Embryonic facial prominence (tissue), 1 donor: ENCODE results near the gene MARCHF10.

ENCODE experiments used
- DNase-seq: peaks from one replicate; pipeline ENCODE4 v3.0.0-alpha.2; 2016; ENCODE audit errors: extremely low spot score

MARCHF10 gene

GRCh38 chr17:62717889-62718288 lies 90.2 kb downstream of the MARCHF10 start:
- DNase-seq = no peak

DNA sequence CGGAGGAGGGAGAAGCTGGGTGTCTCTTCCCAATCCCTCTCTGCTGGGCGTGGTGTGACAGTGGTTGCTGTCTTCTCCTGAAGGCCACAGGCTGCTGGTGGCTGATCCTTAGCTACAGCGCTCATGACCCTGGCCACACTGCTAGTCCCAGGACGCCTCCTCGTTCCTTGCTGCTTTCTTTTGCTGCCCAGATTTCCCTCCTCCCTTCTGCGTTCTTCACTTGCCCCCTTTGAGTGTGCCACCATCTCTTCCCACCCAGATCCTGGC lies 90.6 kb downstream of the MARCHF10 start:
- DNase-seq = no peak

- DNase-seq = no peak
These were observed 91.1 kb downstream of the MARCHF10 start for GRCh38 chr17:62716834-62717588.

DNA sequence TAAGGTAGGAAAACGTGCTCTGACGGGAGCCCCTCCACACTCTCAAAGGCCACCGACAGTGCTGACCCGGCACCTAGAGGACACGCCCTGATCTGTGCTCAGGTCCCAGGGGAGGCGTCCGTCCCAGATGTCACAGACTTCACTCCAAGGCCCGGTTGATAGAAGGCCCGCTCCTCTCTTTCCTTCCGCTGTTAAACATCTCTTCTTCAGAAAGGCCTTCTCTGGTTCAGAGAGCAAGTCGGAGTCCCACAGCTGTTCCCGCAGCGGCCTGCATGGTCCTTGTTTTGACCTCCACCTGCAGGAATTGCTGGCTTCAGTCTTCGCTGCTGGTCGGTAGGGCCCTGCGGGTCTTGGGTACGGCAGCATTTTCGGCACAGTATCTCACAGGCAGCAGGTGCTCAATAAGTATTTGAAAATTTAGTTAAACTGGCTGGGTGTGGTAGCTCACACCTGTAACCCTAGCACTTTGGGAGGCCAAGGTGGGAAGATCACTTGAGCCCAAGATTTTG lies 92.2 kb downstream of the MARCHF10 start:
- DNase-seq = no peak

- no peak for DNase-seq
These were observed 93.9 kb downstream of the MARCHF10 start for GRCh38 chr17:62714016-62714777.

GRCh38 chr17:62713086-62713881 lies 94.8 kb downstream of the MARCHF10 start:
- DNase-seq = no peak

DNA sequence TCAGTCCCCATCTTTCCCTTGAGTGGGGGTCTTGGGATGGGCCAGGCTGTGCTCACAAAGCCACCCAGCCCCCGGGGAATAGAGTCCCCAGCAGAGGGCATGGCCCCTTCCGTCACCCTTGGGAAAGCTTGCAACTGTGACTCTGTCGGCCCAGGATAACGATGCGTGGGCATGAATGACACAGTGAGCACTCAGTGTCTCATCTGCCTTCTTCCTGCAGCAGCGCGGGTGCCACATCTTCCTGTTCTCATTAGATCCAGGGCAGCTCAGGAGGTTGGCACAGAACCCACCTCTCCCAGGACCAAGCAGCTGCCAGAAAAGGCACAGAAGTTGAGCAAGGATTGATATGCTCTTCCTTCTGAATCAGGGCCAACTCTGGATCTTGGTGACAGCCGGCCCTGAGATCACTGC lies 95.9 kb downstream of the MARCHF10 start:
- no peak for DNase-seq

DNA sequence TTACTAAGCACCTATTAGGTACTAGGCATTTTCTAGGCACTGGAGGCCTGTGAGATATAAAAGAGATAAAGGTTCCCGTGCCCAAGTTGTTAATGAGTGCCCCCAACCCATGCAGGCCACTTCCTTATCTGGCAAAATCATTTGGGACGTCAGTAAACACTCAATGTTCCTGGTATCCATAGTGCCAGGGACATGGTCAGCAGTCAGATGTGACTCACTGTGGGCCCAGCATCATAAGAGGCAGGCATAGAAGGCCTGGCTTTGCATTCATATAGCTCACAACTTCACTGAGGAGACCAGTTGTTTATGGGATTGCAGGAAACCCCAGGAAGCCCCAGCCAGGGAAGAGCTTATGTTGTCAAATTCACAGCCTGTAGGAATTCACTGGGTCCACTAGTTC lies 99.5 kb downstream of the MARCHF10 start:
- no peak for DNase-seq

DNA sequence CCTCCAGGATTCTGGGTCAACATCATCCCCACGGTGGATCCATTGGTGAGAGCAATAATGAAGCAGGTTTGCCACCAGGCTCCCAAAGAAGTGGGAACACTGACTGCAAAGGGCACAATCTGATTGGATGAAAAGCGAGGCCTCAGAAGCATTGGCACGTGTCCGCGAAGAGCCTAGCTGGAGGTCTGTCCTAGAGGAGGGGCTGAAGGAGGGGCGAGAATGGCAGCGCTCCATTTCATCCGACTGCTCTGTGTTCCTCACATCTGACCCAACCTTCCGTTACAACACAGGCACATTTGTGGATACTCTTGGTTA lies 100.7 kb downstream of the MARCHF10 start:
- no peak for DNase-seq

DNA sequence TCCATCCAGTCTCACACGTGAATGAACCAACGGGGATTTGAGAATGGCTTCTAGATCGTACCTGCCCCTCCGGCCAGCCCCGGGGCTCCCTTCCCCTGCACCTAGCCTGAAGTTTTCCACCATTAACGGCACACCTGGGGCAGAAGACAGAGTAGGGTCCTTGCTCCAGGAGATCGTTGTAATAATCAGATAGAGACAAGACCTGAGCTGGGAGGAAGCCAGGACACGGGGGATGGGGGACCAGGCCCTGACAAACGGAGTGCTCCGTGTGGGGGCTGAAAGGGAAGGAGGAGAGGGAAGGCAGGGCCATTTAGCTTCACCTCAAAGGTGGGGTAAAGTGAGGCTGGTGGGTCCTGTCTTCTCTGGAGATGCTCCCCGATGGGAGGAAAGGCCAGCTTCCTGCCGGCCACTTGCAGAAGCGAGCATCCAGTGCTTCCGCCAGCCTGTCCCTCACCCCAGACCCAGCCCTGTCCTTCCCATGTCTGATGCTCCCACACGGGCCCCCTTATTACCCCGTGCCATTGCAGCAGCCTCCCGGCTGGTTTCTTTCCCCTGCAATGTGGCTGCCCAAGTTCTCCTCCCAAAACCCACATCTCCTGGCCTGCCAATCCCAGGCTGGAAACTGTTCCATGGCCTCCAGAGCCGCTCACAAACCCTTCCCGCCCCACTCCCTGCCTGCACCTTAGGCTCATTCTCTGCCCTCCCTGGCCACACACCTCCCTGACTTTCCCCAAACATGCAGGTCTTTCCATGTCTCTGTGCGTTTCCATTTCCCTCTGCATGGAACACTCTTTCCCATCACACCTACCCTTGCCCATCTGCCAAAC lies 101.3 kb downstream of the MARCHF10 start:
- DNase-seq = no peak

GRCh38 chr17:62705778-62706597 lies 102.1 kb downstream of the MARCHF10 start:
- DNase-seq = no peak

DNA sequence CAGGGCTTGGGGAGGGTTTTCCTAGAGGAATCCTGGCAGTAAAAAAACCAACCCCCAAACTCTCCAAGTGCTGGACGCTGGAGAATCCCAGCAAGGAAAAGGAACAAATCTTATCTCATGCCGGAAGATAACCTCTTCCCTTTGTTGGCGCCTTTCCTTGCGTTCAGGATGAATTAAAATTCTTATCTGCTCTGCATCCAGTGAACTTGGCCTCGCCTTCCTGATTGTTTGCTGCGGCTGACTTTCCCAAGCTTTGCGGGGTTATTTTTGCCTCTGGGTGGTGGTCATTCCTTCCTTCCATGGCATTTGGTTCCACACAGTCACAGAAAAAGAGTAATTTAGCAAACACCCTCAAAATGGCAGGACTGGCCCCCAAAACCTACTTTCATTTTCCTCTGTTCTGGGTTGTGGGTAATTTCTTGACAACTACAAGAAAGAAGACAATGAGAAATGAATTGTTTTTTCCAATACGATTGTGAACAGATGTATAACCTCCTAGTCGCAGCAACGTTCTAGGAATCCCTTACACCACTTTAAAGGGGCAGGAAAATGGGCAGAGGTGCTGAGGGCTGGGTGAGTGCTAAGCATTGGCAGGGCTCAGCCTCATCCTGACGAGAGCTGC lies 102.8 kb downstream of the MARCHF10 start:
- DNase-seq = no peak

DNA sequence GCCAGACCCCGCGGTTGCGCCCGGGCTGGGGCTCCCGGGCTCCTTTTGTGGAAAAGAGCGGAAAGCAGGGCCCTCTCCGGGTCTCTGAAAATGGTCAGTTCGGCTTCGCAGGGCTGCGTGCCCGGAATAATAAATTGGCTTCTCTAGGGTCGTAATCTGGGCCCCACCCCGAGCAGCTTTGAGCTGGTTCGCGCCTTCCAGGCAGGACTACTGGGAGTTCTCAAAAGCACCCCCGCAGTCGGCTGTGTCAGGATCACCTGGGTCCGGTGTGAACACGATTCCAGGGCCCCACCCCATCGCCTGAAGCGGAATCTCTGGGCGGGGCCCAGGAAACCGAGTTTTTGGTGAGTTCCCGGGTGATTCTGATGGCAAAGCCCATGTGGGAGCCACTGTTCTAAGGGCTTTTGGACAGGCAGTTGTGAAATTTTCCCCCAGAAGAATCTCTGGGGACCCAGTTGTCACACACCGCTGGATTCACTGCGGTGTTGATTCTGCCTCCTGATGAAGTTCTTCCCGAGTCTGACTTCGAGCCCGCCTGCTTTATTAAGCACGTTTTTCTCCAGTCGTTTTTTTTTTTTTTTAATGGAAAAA lies 103.6 kb downstream of the MARCHF10 start:
- no peak for DNase-seq

GRCh38 chr17:62703776-62704380 lies 104.2 kb downstream of the MARCHF10 start:
- DNase-seq = peak; percentile 36

DNA sequence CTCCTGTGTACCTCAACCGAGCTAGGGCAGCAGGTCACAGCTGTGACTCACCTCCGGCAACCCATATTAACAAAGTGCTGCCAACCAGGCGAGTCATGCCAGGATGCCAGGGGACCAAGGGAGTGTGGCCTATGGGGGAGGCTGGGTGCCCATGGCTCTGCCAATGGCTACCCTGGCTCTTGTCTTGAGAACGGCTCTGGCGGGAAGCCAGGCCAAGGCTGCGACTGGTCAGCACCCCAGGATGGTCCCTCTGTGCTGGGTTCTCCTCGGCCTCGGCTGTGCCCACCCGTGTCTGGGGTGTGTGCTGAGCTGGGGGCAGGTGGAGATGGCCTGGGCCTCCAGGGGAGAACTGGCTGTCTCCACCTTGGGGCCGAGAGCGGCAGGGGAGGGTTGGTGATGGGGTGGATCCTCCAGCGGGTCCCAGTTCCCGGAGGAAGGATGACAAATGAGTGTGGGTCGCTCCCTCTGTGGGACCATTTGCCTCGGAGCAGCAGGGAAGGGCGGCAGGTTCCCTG lies 104.8 kb downstream of the MARCHF10 start:
- no peak for DNase-seq

GRCh38 chr17:62702746-62703260 lies 105.3 kb downstream of the MARCHF10 start:
- no peak for DNase-seq

GRCh38 chr17:62701706-62702085 lies 106.4 kb downstream of the MARCHF10 start:
- DNase-seq = no peak

- DNase-seq = no peak
These were observed 107.0 kb downstream of the MARCHF10 start for GRCh38 chr17:62700964-62701705.
